Measurements from ENCODE around the gene PIP5KL1.

Gene PIP5KL1

DNA sequence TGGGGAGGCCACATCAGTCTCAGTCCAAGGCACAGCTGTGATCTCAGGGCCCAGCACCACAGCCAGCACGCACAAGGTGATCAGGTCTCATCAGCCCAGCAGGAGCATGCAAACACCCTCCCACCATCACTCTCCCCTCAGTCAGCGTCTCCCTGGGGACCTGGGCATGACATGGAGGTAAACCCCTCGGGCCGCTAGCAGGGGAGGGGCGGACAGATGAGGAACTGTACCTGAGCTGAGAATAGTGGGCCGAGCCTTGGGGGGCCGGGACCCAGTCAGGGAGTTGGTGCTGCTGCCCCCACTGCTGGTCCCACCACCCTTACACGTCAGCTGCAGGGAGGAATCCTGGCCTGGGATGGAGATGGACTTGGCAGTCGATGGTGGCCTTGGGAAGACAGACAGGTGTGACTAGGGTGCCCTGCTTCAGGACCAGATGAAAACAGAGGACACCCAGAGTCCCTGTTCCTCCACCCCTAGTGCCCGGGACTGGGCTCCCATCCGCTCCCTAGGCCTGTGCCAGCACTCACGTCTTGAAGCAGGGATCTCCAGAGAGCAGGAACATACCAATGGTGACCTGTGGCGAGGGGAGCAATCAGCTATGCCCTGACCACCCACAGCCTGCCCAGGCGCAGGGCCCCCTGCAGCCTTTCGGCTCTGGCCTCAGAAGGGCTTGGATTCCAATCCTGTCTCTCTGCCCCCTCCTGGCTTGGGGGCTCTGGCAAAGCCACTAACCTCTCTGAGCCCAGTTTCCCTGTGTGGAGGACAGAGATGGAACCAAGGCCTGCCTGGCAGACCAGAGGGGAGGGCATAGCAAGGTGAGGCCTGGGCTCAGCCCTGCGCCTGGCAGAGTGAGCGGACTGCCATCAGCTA is 17.5 kb upstream of the PIP5KL1 start:
- DNase-seq: no peak

DNA sequence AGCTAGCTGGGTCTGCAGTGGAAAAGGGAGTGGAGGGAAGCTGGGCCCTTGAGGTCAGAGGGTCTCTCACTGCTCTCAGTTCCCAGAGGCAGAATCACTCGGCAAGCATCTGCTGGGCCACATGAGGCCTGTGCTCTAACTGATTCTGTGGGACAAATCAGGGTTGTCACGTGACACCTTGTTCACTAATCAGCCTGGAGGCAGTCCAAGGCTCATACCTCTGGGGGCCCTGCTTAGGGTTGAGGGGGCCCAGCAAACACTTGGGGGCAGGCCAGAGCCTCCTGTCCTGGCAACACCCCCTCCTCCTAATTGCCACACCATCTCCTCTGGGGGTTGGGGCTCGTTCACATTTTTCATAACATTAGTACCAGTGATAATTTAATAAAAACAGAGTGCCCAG is 16.2 kb upstream of the PIP5KL1 start:
- no peak for DNase-seq

DNA sequence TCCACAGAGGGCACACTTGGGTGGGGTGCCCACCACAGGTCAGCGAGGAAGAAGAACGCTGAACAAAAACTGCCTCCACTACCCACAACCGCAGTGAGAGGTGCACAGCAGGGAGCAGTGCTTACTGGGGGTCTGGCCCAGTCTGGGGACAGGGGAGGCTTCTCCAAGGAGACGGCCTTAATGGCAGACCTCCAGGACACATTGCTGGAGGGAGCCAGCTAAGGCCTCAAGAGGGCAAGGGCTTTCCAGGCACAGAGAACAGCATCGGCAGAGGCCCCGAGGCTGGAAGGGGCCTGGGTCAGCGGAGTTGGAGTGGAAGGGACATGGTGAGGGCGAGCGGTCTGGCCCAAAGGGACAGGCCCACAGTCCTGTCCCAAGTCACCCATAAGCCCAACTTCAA is 15.4 kb upstream of the PIP5KL1 start:
- DNase-seq: no peak

DNA sequence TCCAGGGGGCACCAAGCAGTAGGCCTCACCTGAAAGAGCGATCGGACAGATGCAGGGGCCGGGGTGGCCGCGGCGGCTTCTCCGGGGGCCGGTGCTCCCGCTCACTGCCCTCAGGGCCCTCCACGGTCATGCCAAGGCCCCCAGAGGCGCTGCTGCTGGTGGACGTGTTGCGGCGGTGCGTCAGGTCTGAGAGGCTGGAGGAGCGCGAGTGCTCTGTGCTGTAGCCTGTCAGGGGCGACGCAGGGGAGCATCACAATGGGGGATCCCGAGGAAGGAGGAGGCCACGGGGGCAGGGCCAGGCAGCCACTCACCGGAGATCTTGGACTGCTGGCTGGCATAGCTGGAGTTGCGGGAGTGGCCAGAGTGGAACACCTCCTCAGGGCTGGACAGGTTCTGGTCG is 14.8 kb upstream of the PIP5KL1 start:
- no peak for DNase-seq

DNA sequence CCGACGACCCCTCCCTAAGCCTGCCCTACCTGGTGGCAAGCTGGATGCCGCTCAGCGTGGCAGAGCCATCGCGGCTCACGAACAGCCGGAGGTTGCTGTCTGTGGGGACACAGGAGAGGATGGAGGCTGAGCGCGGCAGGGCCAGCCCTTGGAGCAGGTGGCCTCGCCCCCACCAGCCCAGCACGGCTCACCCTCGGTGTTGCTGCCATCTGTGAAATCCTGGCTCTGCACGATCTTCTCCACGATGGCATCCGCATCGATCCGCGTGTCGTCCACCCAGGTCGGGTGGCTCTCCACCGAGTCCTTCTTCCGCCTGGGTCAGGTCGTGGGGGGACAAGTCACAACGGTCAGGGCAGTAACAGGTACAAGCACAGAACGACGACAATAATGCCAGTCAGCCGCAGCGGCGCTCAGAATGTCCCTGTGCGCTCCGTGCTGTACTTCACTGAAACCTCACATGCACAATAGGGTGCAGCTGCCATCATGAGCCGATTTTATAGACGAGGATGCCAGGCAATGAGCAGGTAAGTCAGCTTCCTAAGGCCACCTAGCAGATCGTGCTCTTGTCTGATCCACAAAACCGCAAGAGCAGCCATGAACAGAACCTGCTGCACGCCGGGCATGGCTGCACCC is 14.1 kb upstream of the PIP5KL1 start:
- DNase-seq: no peak

DNA sequence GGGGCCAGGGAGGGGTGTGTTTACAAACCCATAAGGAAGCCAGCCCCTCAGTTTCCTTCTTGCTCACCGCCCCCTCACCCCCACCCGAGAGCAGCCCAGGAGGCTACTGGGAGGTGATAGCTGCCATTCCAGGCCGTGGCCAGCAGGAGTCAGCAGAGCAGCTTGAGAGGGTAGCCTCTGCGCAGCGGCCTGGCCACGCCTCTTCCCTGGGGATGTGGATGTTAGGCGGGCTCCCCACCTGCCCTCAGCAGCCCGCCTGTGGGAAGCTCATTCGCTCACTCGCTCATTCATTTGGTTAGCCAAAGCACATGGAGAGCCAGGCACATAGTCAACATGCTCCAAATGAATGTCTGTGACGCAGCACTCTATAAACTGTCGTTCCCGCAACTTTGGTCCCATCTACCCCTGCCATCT is 13.2 kb upstream of the PIP5KL1 start:
- DNase-seq: peak; percentile 91

DNA sequence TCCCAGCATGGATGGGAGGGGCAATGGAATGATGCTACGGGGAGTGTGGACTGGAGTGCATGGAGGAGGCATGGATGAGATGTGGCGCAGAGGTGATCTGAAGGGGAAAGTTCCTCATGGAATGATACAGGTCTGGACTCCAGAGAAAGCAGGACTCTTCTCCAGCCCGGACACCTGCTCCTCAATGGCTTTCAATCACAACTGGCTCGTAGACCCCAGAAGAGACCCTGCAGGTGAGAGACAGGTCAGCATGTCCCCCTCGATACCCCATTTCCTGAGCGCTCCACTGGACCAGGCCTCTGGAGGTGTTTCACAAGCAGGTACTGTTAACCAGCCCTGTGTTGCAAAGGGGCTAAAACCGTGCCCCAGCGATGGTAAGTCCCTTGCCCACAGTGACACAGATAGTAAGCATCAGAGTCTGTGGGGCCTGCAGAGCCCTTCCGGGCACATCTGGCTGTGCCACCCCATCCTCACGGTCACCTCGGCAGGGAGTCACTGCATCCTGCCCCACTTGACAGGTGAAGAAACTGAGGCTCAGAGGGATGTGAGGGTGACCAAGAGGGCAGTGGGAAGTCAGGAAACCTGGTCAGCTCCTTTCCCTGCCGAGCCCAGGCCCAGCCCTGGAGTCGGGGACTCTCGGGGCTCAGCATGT is 12.6 kb upstream of the PIP5KL1 start:
- DNase-seq: no peak

DNA sequence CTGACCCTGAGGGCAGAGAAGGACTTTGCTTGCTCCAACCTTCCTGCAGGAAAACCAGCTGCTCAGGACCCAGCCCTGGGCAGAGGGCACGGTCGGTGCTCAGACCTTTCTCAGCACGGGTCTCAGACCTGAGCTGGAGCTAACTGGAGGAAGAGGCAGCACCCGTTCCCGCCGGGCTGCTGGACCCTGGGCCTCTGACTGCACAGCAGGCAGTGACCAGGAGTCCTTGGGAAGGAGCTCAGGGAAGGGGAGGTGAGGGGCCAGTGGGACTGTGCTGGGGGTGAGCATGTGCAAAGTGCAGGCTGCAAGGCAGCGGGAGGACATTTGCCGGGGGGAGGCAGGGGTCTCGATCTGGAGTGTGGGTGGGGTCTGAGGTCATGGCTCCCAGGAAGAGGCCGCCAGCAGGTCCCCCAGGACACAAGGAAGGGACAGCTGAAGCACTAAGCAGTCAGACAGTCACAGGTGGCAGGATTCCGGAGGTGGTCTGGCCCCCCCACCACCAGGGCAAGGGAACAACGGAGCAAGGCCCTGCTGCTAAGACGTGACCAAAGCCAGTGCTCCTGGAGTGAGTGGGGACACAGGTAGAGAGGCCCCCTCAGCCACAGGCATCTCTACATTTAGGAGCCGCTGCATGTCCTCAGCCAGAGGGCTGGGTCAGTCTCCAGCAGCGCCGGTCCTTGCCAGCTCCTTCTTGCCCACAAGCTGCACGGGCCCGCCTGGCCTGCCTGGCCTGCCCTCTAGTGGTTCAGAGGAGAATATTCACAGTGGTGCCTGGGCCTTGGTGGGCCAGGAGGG is 11.8 kb upstream of the PIP5KL1 start:
- DNase-seq: peak; percentile 65

DNA sequence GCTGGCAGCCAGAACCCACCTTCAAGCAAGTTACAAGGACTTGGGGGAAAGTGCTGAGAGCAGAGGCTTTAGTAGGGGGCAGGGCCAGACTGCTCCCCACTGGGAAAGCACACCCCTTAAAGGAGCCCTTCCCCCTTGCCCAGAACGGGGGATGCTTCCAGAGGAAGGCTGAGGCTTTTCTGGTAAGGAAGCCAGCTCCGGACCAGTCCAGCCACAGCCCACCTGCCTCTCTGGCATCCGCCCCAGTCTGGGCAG is 11.3 kb upstream of the PIP5KL1 start:
- DNase-seq: no peak

DNA sequence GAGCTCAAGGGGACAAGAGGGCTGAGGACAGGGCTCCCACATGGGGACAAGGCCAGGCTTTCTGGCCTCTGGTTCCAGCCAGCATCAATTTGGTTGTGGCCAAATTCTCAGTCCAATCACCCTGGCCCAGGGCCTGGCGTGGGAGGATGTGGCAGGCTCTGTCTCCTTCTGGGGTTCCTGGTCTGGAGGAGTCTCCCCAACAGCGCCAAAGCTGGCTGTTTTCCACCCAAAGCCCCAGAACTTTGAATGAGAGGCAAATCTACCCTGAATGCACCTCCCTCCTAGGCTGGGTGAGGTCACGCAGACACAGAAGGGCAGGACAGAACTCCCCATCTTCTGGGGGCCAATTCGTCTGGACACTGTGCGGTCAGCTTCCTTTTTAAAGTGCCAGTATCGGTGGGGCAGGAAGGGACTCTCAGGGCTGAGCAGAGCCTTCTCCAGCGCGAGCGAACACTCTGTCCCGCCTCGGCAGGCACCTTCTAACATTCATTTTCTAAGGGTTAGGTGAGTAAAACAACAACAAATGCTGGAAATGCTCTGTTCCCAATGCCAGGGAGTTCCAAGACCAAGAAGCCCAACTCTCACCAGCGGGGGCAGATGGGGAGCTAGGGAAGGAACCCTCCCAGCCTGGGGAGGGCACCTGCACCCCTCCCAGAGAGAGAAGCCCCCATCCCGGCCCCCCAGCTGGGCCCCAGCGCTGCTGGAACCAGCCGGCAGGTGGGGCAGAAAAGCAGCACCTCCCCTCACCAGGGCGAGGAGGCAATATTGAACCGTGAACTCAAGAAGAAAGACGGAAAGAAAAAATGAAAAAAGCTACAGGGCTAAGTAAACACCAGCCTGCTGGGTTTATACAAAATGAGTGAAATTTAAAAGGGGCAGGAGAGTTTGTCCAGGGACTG is 10.7 kb upstream of the PIP5KL1 start:
- DNase-seq: no peak

DNA sequence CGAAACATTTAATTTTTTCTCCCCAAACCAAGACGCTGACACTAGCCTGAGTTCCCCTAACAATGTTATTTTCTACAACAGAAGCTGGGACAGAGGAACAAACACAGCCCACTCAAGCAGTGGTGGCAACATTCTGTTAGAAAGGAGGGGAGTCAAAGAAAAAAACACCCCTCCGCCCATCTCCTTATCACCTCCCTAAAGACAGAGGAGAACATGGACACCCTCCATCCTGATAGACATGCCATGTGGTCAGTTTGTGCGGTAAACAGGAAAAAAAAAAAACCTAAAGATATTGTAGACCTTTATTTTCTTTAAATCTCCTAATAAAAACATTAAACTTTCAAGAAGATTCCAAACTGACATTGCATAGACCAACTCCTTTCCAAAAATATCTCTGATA is 10.0 kb upstream of the PIP5KL1 start:
- DNase-seq: no peak

DNA sequence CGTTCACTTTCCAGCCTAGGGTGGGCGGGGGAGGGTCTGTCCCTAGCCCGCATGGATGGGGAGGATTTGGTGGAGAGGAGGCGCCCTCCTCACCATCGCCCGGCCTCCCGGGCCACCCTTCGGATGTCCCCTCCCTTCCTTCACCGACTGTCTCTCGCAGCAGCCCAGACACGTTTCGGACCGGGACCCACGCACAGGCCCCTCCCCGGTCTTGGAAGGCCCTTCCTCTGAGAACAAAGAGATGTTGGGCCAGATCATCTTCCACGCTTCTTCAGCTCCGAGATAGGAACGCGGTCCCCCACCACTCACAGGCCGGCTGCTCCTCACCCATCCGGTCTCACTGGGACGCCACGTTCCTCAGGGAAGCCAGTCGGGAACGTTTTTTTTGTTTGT is 7.7 kb upstream of the PIP5KL1 start:
- DNase-seq: no peak

DNA sequence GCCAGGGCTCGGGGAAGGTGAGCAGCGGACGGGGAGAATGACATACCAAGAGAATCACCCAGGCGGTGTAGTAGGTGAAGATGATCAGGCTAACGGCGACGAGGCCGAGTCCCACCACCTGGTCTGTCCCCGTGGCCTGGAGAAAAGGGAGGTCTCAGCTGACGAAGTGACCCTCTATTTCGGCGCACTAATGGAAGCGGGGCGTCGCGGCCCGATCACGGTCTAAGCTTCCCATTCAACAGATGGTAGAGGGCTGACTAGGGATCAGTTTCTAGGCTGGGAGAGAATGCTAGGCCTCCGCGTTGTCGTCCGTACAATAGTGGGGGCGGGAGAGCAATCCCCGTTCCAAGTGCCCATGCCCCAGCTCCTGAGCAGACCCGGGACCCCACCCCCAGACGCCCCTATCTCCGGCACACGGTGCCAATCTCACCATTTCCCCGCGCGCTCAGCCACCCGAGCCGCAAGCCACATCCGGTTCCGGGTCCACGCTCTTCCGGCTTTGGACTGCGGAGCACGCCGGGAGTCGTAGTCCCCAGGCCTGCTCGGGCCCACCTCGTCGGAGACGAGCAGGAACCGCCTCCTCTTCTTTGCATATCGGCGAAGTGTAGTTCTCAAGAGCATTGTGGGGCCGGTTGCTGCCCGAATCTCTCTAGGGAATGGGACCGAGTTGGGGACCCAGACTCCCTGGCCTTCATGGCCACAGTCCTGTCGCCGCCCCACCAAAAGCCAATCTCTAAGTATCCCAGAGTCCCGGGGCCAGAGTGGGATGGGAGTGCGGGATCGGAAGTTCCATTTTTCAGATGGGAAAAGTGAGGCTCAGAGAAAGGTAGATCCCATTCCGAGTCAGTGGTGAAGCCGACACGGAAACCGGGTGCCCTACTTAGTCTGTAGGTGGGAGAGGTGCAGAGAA is 7.1 kb upstream of the PIP5KL1 start, which contains the start of gene DPM2:
Gene DPM2, minus strand, starts transcription at position 467 of the 910 bp plus-strand sequence. Its CDS starts 34 bp downstream, at position 433.
- DNase-seq: peak; percentile 91

DNA sequence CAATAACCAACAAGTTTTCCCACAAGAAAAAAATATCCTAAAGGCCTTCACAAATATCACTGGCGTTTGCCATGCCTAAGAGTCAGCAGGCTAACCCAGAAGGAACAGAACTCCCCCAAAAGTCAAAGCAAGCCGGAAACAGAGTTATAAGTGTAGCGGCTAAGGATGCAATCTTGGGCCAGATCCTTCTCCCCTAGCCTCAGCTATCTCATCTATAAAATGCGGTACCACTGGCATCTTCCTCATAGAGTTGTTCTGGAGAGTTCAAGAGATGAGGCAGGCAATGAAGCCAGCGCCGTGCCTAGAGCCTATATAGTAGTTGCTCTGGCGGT is 6.4 kb upstream of the PIP5KL1 start:
- no peak for DNase-seq

DNA sequence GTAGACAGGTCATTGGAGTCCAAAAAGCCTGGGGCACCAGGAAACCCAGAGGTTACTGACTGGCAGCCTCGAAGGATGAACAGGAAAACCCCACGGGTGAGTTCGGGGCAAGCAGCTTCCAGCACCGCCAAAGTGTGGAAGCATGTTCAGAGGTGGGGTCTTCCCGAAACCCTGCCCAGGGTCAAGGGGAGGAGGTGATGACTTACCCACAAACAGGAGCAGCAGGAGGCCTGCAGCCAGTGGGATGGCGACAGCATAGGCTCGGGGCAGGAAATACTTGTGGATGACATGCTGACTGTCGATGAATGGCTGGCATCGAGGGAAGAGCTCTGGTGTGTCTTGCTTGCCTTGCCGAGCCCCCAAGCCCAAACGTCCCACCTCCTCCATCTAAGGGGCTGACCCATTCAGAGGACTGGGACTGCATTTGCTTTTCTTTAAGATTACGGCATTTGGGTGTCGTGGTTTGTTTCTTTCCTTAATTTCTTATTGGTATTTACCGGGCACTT is 5.8 kb upstream of the PIP5KL1 start:
- DNase-seq: no peak

DNA sequence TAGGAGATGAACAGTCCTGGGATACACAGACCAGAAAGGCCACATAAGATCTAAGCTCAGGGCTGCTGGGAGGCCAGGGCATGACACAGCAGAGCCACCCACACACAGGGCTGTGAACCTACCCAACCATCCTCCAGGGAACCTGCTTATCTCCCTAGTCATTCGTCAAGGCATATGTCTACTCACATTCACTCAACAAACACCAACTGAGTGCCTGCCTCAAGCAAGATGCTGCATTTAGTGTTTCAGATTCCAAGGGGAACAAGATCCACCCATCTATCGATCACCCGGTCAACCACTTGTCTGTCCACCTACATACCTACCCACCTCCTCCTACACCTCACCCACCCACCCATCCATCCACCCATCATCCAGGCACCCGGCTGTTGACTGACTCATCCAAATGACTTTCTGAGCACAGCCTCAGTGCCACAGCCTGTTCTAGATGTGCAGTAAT is 5.2 kb upstream of the PIP5KL1 start:
- peak; percentile 62 for DNase-seq

DNA sequence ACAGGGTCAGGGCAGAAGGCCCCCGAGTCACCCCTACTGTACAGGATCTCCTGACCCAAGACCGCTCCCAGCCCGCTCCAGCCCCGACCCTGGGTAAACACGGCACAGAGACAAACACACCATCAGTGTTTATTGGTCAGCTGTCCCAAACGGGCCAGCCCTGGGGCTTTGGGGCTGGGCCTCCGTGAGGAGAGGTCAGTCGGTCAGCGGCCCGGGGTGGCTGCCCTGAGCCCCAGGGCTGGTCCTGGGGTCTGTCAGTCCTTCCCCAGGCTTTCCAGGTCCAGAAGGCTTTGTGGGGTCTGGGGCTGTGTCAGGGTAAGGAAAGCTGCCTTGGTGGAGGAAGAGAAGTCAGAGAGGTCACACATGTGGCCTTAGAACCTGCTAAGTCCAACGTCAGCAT is 4.4 kb upstream of the PIP5KL1 start:
- DNase-seq: no peak

DNA sequence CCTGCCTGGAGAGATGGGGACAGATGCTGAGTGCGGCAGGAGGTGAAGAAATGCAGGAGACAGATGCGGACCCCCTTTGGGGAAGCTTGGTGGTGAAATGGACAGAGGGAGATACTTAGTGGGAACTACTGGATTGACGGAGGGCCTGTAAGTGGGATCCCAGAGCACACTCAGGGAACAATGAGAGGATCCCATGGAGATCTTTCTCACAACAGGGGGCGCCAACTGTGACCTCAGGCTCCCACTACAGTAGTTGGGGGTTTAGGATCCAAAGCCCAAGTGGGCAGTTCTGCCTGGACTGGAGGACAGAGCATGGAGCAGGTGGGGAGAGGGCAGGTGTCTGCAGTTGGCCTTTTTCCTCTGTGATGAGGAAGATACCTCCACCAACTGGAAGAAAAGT is 3.7 kb upstream of the PIP5KL1 start:
- no peak for DNase-seq

DNA sequence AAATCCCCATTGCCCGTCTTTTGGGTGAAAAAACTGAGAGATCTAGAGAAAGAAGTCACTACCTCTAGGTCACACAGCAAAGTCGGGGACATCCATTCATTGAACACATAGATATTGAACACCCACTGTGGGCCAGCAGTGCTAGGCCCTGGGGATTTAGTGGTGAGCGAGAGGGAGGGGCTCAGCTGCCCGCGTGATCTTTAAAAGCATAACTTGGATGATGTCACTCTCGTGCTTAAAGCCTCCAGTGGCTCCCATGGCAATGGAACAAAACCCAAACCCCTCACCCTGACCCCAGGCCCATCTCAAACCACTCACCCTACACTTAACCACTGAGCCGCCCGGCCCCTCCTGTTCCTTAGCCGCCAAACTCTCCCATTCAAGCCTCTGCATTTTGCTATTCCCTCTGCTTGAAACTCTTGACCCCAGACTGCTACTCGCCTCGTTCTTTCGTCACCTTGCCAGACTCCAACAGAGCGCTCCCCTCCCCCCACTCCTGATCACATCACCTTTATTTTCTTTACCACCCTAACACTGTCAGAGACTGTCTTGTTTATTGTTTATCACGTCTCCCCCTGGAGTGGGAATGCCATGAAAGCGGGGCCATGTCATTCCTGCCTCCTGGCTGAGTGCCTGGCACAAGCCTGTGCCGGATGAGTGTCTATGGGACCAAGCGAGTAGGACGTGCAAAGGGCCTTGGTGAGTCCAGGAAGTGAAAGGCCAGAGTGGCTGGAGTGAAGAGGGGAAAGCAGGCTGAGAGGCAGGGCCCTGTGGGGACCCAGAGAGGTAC is 710 bp upstream of the PIP5KL1 start:
- no peak for DNase-seq

DNA sequence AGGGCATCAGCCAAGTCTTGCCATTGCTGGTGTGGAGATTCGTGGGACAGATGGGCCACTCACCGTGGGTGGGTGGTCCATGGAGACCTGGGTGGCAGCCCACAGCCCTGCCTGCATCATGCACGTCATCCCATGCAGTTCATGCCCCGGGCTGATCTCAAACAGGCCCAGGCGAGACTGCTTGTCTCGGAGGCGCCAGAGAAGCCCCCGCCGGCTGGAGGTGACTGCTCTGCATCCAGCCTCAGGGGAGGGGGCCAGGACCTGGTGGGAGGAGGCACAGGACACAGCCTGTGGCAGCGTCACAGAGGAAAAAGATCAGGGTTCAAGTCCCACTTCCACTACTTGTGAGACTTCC is 975 bp downstream of the PIP5KL1 start:
- DNase-seq: no peak
